CD14-positive monocyte (primary cell): ENCODE measurements around the gene TMEM178B. TPM values are rescaled to one million over a fixed set of nuclear protein-coding genes. Genes with fewer than 3 reads are reported as not detected.

ENCODE experiments used
- DNase-seq, 3 donors: peaks; one replicate each; pipeline ENCODE4 v3.0.0-alpha.2; 2011 to 2022
- H2AFZ ChIP-seq: 2 replicates; pipeline ENCODE4 v1.6.0; 2012; ENCODE audit warnings: mild to moderate bottlenecking, low read depth, low read length, inconsistent platforms; ENCODE audit not compliant: insufficient read depth, poor library complexity, severe bottlenecking
- H3K27ac ChIP-seq, 2 donors: 1 replicate in 1 of 2; 2 replicates in 1 of 2; pipeline ENCODE4 v1.5.1; 2012 to 2013; ENCODE audit warnings: low read length in 2 of 2, control low read depth in 1 of 2, inconsistent platforms in 1 of 2, low read depth in 1 of 2, mild to moderate bottlenecking in 1 of 2
- H3K27me3 ChIP-seq, 2 donors: one replicate each; pipeline versions ENCODE4 v1.6.0 to v1.6.1; 2011 to 2013; ENCODE audit warnings: low read length in 2 of 2; ENCODE audit not compliant: control insufficient read depth in 2 of 2, insufficient read depth in 2 of 2
- H3K36me3 ChIP-seq, 2 donors: replicated peaks in 1 of 2; 1 replicate in 1 of 2; 2 replicates in 1 of 2; pipeline versions ENCODE4 v1.5.1 to v1.6.1; 2012 to 2013; ENCODE audit warnings: low read length in 2 of 2, control low read depth in 1 of 2, inconsistent platforms in 1 of 2, mild to moderate bottlenecking in 1 of 2; ENCODE audit not compliant: insufficient read depth in 2 of 2, control insufficient read depth in 1 of 2
- H3K4me1 ChIP-seq, 2 donors: 1 replicate in 1 of 2; 2 replicates in 1 of 2; pipeline versions ENCODE4 v1.5.1 to v1.6.1; 2012 to 2013; ENCODE audit warnings: low read length in 2 of 2, control low read depth in 1 of 2, inconsistent platforms in 1 of 2, mild to moderate bottlenecking in 1 of 2, moderate library complexity in 1 of 2; ENCODE audit not compliant: insufficient read depth in 2 of 2, control insufficient read depth in 1 of 2
- H3K4me2 ChIP-seq: replicated peaks from 2 replicates; pipeline ENCODE3; 2012; ENCODE audit warnings: low read length, moderate library complexity, mild to moderate bottlenecking; ENCODE audit not compliant: poor library complexity, severe bottlenecking; ENCODE audit errors: extremely low read depth
- H3K4me3 ChIP-seq, 3 experiments: fragments of 200-600 bp in 1 of 3; sonication (generic) in 1 of 3; replicated peaks in 1 of 3; 1 replicate in 2 of 3; 2 replicates in 1 of 3; pipeline ENCODE4 v1.5.1; 2011 to 2013; ENCODE audit warnings: low read length in 3 of 3, mild to moderate bottlenecking in 3 of 3, control low read depth in 2 of 3, low read depth in 2 of 3, inconsistent platforms in 1 of 3, moderate library complexity in 1 of 3
- H3K79me2 ChIP-seq: 2 replicates; pipeline ENCODE4 v1.6.0; 2012; ENCODE audit warnings: mild to moderate bottlenecking, control low read depth, inconsistent platforms, low read length, moderate library complexity; ENCODE audit not compliant: insufficient read depth
- H3K9ac ChIP-seq: 2 replicates; pipeline ENCODE4 v1.6.0; 2017; ENCODE audit warnings: low read length, mild to moderate bottlenecking; ENCODE audit not compliant: insufficient read depth, poor library complexity, severe bottlenecking
- H3K9me3 ChIP-seq, 2 donors: replicated peaks in 1 of 2; 1 replicate in 1 of 2; 2 replicates in 1 of 2; pipeline versions ENCODE4 v1.5.1 to v1.6.1; 2012 to 2013; ENCODE audit warnings: low read length in 2 of 2, control low read depth in 1 of 2; ENCODE audit not compliant: control insufficient read depth in 1 of 2, insufficient read depth in 1 of 2
- H4K20me1 ChIP-seq: 2 replicates; pipeline ENCODE4 v1.6.0; 2012; ENCODE audit warnings: mild to moderate bottlenecking, low read length, control low read depth, moderate library complexity; ENCODE audit not compliant: insufficient read depth
- H3K27ac Mint-ChIP-seq, 7 donors: one replicate each; pipeline ENCODE4 v1.8.0; 2020; ENCODE audit warnings: mild to moderate bottlenecking in 7 of 7, mixed read lengths in 7 of 7, moderate library complexity in 6 of 7, inconsistent platforms in 2 of 7
- H3K27me3 Mint-ChIP-seq, 3 donors: one replicate each; pipeline ENCODE4 v1.8.0; 2021 to 2022; ENCODE audit warnings: low read depth in 3 of 3, mild to moderate bottlenecking in 3 of 3, mixed read lengths in 3 of 3, moderate library complexity in 3 of 3, inconsistent platforms in 1 of 3
- H3K36me3 Mint-ChIP-seq, 2 donors: one replicate each; pipeline ENCODE4 v1.8.0; 2020; ENCODE audit warnings: mixed read lengths in 2 of 2, inconsistent platforms in 1 of 2, mild to moderate bottlenecking in 1 of 2
- H3K4me1 Mint-ChIP-seq: one replicate; pipeline ENCODE4 v1.8.0; 2020; ENCODE audit warnings: mild to moderate bottlenecking, mixed read lengths
- H3K4me3 Mint-ChIP-seq, 2 donors: one replicate each; pipeline ENCODE4 v1.8.0; 2020; ENCODE audit warnings: mild to moderate bottlenecking in 2 of 2, mixed read lengths in 2 of 2, moderate library complexity in 1 of 2
- H3K9me3 Mint-ChIP-seq, 7 donors: one replicate each; pipeline ENCODE4 v1.8.0; 2020 to 2022; ENCODE audit warnings: mixed read lengths in 7 of 7, mild to moderate bottlenecking in 6 of 7, moderate library complexity in 6 of 7, inconsistent platforms in 2 of 7
- CTCF ChIP-seq: fragments of 200-600 bp; IDR thresholded peaks from one replicate; pipeline ENCODE4 v1.8.0; 2022; ENCODE audit warnings: antibody characterized with exemption, mild to moderate bottlenecking
- WGBS: methylation state at CpG from one replicate; pipeline ENCODE4 v1.1.5; 2013; ENCODE audit warnings: missing lambda C conversion rate; ENCODE audit not compliant: insufficient coverage; 5-methylcytosine and 5-hydroxymethylcytosine counted together
- intact Hi-C, 2 donors: fragments of 100-400 bp; cut with micrococcal nuclease; formaldehyde crosslinking; loops; one replicate each; pipeline versions ENCODE4 v1.15.0 to v1.15.1; 2023
- polyA plus RNA-seq, 3 donors: library from polyadenylated mRNA; depleted of rRNA in 1 of 3; unstranded in 2 of 3; stranded (reverse) in 1 of 3; fragments of 300-500 nt in 2 of 3; fragments of >200 nt in 1 of 3; fragmentation: Illumina TruSeq in 2 of 3; gene quantifications; 1 replicate in 2 of 3; 2 replicates in 1 of 3; pipeline ENCODE4 v1.2.3, GENCODE V29; 2012 to 2021

TMEM178B gene
- polyA plus RNA-seq, 3 donors: not detected

- Mint-ChIP-seq H3K27me3 (peaks cover 0 to 4% (median 0%) of the 10 kb centered on the region in 3 donors), H3K9me3 (peaks cover 0 to 11% (median 2%) of the 10 kb centered on the region in 7 donors), H3K4me3 (no peak overlapping the region), H3K36me3 (no peaks in the 10 kb centered on the region), H3K27ac (no peak overlapping the region), H3K4me1 (no peaks in the 10 kb centered on the region)
- no peaks in the 10 kb centered on the region for H3K4me1 ChIP-seq
- no peak for TF ChIP-seq CTCF
- H2AFZ ChIP-seq: no peak overlapping the region
- intact Hi-C loops: no loop called here
- no peak overlapping the region for H3K4me3 ChIP-seq
- H3K79me2 ChIP-seq: no peaks in the 10 kb centered on the region
- no peaks in the 10 kb centered on the region for H4K20me1 ChIP-seq
- no CpG with 5 or more reads among the region's 2 CpGs for WGBS
- no peaks in the 10 kb centered on the region for H3K27me3 ChIP-seq
- H3K4me2 ChIP-seq: no peak overlapping the region
- H3K27ac ChIP-seq: no peak overlapping the region
- no peaks in the 10 kb centered on the region for H3K9me3 ChIP-seq
- no peak for DNase-seq
- no peaks in the 10 kb centered on the region for H3K36me3 ChIP-seq
- H3K9ac ChIP-seq: no peak overlapping the region
Measured at GRCh38 chr7:141363748-141364147, 289.9 kb downstream of the TMEM178B start.

DNA sequence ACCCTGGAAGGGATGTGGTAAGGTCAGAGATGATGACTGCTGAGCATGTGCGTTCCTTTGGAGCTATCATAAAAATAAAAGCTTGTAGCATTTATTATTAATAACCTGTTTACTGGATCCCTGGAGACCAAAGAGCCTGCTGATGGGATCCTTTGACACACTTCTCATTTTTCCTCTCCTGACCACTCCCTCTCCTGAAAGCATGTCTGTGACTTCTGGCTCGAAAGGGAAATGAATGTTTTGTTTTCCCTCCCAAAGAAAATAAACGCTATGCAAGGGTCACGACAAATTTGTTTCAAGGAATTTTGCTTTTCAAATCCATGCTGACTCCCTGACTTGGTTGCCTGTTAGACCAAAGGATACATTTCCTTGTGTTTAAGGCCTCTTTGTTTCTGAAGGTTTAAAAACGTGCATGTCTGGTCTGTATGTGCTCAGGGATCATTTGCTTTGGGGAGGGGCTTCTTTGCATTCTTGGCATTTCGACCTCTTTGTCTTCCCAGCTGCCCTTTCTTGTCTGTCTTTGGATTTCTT is 292.3 kb downstream of the TMEM178B start:
- H3K36me3 ChIP-seq: no peaks in the 10 kb centered on the region
- Mint-ChIP-seq H3K27me3 (peaks cover 0 to 4% (median 0%) of the 10 kb centered on the region in 3 donors), H3K4me1 (no peaks in the 10 kb centered on the region), H3K9me3 (peaks cover 0 to 11% (median 3%) of the 10 kb centered on the region in 7 donors), H3K4me3 (no peak overlapping the region), H3K36me3 (no peaks in the 10 kb centered on the region), H3K27ac (no peak overlapping the region)
- H3K9me3 ChIP-seq: no peaks in the 10 kb centered on the region
- intact Hi-C loops: no loop called here
- no peaks in the 10 kb centered on the region for H4K20me1 ChIP-seq
- 88% methylated on average over 3 of the region's 6 CpGs for WGBS
- H3K4me2 ChIP-seq: no peak overlapping the region
- no peak overlapping the region for H3K27ac ChIP-seq
- H3K9ac ChIP-seq: no peak overlapping the region
- DNase-seq: no peak
- H3K4me3 ChIP-seq: no peak overlapping the region
- H2AFZ ChIP-seq: no peak overlapping the region
- H3K27me3 ChIP-seq: no peaks in the 10 kb centered on the region
- no peak for TF ChIP-seq CTCF
- H3K4me1 ChIP-seq: no peaks in the 10 kb centered on the region
- H3K79me2 ChIP-seq: no peaks in the 10 kb centered on the region
